ENCODE results near the gene HDDC3. TPM values are rescaled to one million over a fixed set of nuclear protein-coding genes. Genes with fewer than 3 reads are reported as not detected.

The HDDC3 gene
- total RNA-seq, 1 donor from 2014 or later = 16.0 TPM

DNA sequence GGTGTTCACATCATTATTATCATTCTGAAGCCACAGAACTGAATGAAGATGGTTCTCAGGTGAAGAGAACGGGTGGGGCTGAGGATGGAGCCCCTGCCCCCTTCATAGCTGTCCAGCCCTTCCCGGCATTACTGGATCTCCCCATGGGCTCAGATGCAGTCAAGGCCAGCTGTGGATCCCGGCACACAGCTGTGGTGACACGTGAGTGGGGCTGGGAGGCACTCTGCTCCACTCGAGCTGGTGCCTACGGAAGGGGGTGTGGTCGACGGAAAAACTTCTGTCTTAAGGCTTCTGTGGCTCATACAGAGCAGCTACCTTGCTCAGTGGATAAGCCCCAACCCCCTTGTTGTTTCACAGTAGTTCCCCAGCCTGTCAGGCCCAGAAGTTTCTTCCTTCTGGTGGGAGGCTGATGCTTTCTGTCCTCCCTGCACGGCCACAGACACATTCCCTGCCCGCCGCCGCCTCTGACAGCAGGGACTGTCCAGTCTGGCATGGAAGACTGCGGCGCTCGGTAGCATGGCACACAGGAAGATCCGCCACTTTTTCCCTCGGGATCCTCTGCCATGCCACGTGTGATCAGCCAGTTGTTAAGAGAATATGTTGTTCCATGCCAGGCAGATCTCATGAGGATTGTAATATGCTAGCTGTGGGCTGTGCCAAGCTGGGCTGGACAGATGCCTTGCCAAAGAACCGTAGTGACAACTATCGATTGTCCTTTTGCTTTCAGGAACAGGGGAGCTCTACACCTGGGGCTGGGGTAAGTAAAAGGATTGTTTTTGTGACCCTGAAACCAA, 28.1 kb upstream of the HDDC3 start:
- TF ChIP-seq CTCF (IDR thresholded peaks at IDR 0.05) = no peak
- Histone ChIP-seq H3K27me3 (ENCODE audit: low read depth) (no peaks in the 10 kb centered on the region), H3K27ac (no peak overlapping the region), H3K9me3 (no peaks in the 10 kb centered on the region), H3K36me3 (peaks cover 40% of the 10 kb centered on the region), H3K4me3 (no peak overlapping the region), H3K4me1 (peaks cover 25% of the 10 kb centered on the region)
- intact Hi-C loops (cut with DNase I) = no loop called here
- DNase-seq (no peak), ATAC-seq (no peak)

GRCh38 chr15:90959894-90960293, 27.5 kb upstream of the HDDC3 start:
- peaks cover 40% of the 10 kb centered on the region for H3K36me3 ChIP-seq
- H3K27ac ChIP-seq = no peak overlapping the region
- intact Hi-C loops (cut with DNase I) = no loop called here
- peaks cover 31% of the 10 kb centered on the region for H3K4me1 ChIP-seq
- H3K27me3 ChIP-seq (ENCODE audit: low read depth) = no peaks in the 10 kb centered on the region
- ATAC-seq = no peak
- no peak for TF ChIP-seq CTCF (IDR thresholded peaks at IDR 0.05)
- H3K4me3 ChIP-seq = no peak overlapping the region
- DNase-seq = no peak
- H3K9me3 ChIP-seq = no peaks in the 10 kb centered on the region

- ATAC-seq (no peak), DNase-seq (no peak)
- no peak for TF ChIP-seq CTCF (IDR thresholded peaks at IDR 0.05)
- peaks cover 37% of the 10 kb centered on the region for H3K36me3 ChIP-seq
- no peak overlapping the region for H3K4me3 ChIP-seq
- peaks cover 31% of the 10 kb centered on the region for H3K4me1 ChIP-seq
- intact Hi-C loops (cut with DNase I) = no loop called here
- H3K27me3 ChIP-seq (ENCODE audit: low read depth) = no peaks in the 10 kb centered on the region
- H3K27ac ChIP-seq = no peak overlapping the region
- no peaks in the 10 kb centered on the region for H3K9me3 ChIP-seq
Observed at GRCh38 chr15:90959028-90959595, 26.8 kb upstream of the HDDC3 start.

GRCh38 chr15:90957791-90958190, 25.4 kb upstream of the HDDC3 start:
- Histone ChIP-seq H3K4me1 (peaks cover 31% of the 10 kb centered on the region), H3K36me3 (peaks cover 37% of the 10 kb centered on the region), H3K27me3 (ENCODE audit: low read depth) (no peaks in the 10 kb centered on the region), H3K4me3 (peak overlapping the region; percentile 67), H3K27ac (no peak overlapping the region), H3K9me3 (no peaks in the 10 kb centered on the region)
- intact Hi-C loops (cut with DNase I) = no loop called here
- DNase-seq (no peak), ATAC-seq (no peak)
- no peak for TF ChIP-seq CTCF (IDR thresholded peaks at IDR 0.05)

- intact Hi-C loops (cut with DNase I) = no loop called here
- H3K27ac ChIP-seq = peak overlapping the region; percentile 36
- H3K9me3 ChIP-seq = no peaks in the 10 kb centered on the region
- peak; percentile 5 to 23 for ATAC-seq
- no peak for DNase-seq
- no peaks in the 10 kb centered on the region for H3K27me3 ChIP-seq (ENCODE audit: low read depth)
- H3K4me1 ChIP-seq = peaks cover 31% of the 10 kb centered on the region
- TF ChIP-seq CTCF (IDR thresholded peaks at IDR 0.05) = no peak
- peak overlapping the region; percentile 67 for H3K4me3 ChIP-seq
- peaks cover 43% of the 10 kb centered on the region for H3K36me3 ChIP-seq
Observed at GRCh38 chr15:90957031-90957790, 24.9 kb upstream of the HDDC3 start.
